ENCODE results near the gene WFIKKN2. TPM values are rescaled to one million over a fixed set of nuclear protein-coding genes. Genes with fewer than 3 reads are reported as not detected.

WFIKKN2 gene
- total RNA-seq, 1 donor from 2014 or later, result 0.07 TPM

DNA sequence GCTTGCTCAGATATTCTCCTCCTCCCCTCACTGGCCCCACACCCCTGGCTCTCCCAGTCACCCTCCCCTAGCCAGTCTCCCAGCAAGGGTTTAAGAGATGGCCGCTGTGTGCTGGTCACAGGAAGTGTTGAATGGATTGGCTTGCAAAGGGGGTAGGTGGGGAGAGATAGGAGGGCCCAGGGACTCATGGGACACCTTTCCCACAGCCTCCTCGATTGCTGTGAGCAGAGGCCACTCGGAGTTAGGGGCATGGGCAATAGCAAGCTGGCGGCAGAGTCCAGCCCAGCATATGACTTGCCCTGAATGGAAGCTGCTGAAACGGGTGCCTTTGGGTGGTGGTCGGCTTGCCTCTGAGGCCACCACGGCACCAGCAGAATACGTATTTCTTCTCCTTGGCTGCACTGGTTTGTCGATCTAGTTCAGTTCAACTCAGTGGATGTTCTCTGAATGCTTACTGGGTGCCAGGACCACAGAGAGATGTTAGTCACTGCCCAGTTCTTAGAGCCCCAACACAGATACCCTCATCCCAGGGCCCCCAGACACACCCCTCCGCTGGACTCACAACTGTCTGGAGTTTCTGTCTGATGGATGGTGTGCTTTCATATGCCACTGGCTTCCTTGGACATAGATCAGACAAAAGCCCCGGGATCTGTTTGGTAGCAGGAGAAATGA lies 6.0 kb downstream of the WFIKKN2 start:
- DNase-seq (ENCODE audit: low read depth) (no peak), FAIRE-seq (no peak)
- no peaks in the 10 kb centered on the region for H3K9me3 Mint-ChIP-seq (ENCODE audit: unreplicated experiment)
- H3K27me3 ChIP-seq (ENCODE audit: insufficient read depth, low read length), result no peaks in the 10 kb centered on the region
- H3K27me3 Mint-ChIP-seq (ENCODE audit: low read depth, unreplicated experiment), result peaks cover 14% of the 10 kb centered on the region
- H3K9me3 ChIP-seq (ENCODE audit: insufficient read depth, low read depth, low read length), result no peaks in the 10 kb centered on the region
- H3K4me3 ChIP-seq (ENCODE audit: insufficient read depth, low read depth, low read length), result no peak overlapping the region
- H3K4me1 ChIP-seq (ENCODE audit: insufficient read depth, low read length), result peaks cover 5% of the 10 kb centered on the region
- H3K9ac ChIP-seq (ENCODE audit: low read length), result no peak overlapping the region
- TF ChIP-seq, protein P1, sequence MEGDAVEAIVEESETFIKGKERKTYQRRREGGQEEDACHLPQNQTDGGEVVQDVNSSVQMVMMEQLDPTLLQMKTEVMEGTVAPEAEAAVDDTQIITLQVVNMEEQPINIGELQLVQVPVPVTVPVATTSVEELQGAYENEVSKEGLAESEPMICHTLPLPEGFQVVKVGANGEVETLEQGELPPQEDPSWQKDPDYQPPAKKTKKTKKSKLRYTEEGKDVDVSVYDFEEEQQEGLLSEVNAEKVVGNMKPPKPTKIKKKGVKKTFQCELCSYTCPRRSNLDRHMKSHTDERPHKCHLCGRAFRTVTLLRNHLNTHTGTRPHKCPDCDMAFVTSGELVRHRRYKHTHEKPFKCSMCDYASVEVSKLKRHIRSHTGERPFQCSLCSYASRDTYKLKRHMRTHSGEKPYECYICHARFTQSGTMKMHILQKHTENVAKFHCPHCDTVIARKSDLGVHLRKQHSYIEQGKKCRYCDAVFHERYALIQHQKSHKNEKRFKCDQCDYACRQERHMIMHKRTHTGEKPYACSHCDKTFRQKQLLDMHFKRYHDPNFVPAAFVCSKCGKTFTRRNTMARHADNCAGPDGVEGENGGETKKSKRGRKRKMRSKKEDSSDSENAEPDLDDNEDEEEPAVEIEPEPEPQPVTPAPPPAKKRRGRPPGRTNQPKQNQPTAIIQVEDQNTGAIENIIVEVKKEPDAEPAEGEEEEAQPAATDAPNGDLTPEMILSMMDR (IDR thresholded peaks at IDR 0.05; ENCODE audit: insufficient read depth, low read depth, low read length), result no peak
- no peak for TF ChIP-seq EZH2 (IDR thresholded peaks at IDR 0.05; ENCODE audit: insufficient read depth, low read length)
- H3K27ac Mint-ChIP-seq (ENCODE audit: unreplicated experiment), result no peak overlapping the region
- H3K4me2 ChIP-seq (ENCODE audit: low read length), result no peak overlapping the region
- no peaks in the 10 kb centered on the region for H3K79me2 ChIP-seq (ENCODE audit: insufficient read depth, low read length)
- no peak overlapping the region for H3K4me3 Mint-ChIP-seq (ENCODE audit: unreplicated experiment)
- peak overlapping the region; percentile 22 for H2AFZ ChIP-seq (ENCODE audit: low read depth, low read length)
- no peak overlapping the region for H3K27ac ChIP-seq (ENCODE audit: low read depth, low read length)
- no peaks in the 10 kb centered on the region for H4K20me1 ChIP-seq (ENCODE audit: insufficient read depth, low read length)
- H3K36me3 Mint-ChIP-seq (ENCODE audit: low read depth, unreplicated experiment), result no peaks in the 10 kb centered on the region
- peaks cover 13% of the 10 kb centered on the region for H3K4me1 Mint-ChIP-seq (ENCODE audit: low read depth, unreplicated experiment)
- H3K36me3 ChIP-seq (ENCODE audit: insufficient read depth, low read length), result no peaks in the 10 kb centered on the region

DNA sequence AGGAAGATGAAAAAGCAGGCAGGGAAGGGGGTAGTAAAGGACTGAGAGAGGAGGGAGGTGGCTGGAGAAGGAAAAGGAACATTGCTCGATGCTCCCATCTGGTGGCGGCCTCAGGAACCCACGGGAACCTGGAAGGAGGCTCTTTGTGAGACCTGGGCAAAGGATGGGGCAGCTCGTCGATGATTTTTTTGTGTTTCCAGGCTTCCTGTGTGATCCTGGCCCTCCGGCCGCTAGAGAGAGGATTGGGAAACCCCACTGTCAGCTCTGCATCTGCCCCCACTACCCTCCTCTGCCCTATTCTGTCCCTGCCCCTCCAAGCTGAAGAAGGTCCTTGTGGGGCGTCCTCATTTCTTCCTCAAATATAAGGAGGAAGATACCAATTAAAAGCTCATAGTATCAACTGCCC lies 6.6 kb downstream of the WFIKKN2 start:
- no peak overlapping the region for H3K4me3 Mint-ChIP-seq (ENCODE audit: unreplicated experiment)
- no peaks in the 10 kb centered on the region for H3K9me3 ChIP-seq (ENCODE audit: insufficient read depth, low read depth, low read length)
- peaks cover 14% of the 10 kb centered on the region for H3K27me3 Mint-ChIP-seq (ENCODE audit: low read depth, unreplicated experiment)
- peak overlapping the region; percentile 19 for H2AFZ ChIP-seq (ENCODE audit: low read depth, low read length)
- H3K36me3 ChIP-seq (ENCODE audit: insufficient read depth, low read length), result no peaks in the 10 kb centered on the region
- no peak overlapping the region for H3K4me2 ChIP-seq (ENCODE audit: low read length)
- DNase-seq (ENCODE audit: low read depth) (peak; percentile 16), FAIRE-seq (peak; percentile 32)
- H3K4me1 Mint-ChIP-seq (ENCODE audit: low read depth, unreplicated experiment), result peaks cover 13% of the 10 kb centered on the region
- TF ChIP-seq, protein P1 (IDR thresholded peaks at IDR 0.05; ENCODE audit: insufficient read depth, low read depth, low read length), result peak; percentile 73
- TF ChIP-seq EZH2 (IDR thresholded peaks at IDR 0.05; ENCODE audit: insufficient read depth, low read length), result no peak
- H3K27ac ChIP-seq (ENCODE audit: low read depth, low read length), result no peak overlapping the region
- H3K9me3 Mint-ChIP-seq (ENCODE audit: unreplicated experiment), result no peaks in the 10 kb centered on the region
- no peaks in the 10 kb centered on the region for H4K20me1 ChIP-seq (ENCODE audit: insufficient read depth, low read length)
- H3K36me3 Mint-ChIP-seq (ENCODE audit: low read depth, unreplicated experiment), result no peaks in the 10 kb centered on the region
- peaks cover 5% of the 10 kb centered on the region for H3K4me1 ChIP-seq (ENCODE audit: insufficient read depth, low read length)
- no peaks in the 10 kb centered on the region for H3K27me3 ChIP-seq (ENCODE audit: insufficient read depth, low read length)
- no peaks in the 10 kb centered on the region for H3K79me2 ChIP-seq (ENCODE audit: insufficient read depth, low read length)
- H3K9ac ChIP-seq (ENCODE audit: low read length), result no peak overlapping the region
- H3K4me3 ChIP-seq (ENCODE audit: insufficient read depth, low read depth, low read length), result no peak overlapping the region
- H3K27ac Mint-ChIP-seq (ENCODE audit: unreplicated experiment), result no peak overlapping the region

DNA sequence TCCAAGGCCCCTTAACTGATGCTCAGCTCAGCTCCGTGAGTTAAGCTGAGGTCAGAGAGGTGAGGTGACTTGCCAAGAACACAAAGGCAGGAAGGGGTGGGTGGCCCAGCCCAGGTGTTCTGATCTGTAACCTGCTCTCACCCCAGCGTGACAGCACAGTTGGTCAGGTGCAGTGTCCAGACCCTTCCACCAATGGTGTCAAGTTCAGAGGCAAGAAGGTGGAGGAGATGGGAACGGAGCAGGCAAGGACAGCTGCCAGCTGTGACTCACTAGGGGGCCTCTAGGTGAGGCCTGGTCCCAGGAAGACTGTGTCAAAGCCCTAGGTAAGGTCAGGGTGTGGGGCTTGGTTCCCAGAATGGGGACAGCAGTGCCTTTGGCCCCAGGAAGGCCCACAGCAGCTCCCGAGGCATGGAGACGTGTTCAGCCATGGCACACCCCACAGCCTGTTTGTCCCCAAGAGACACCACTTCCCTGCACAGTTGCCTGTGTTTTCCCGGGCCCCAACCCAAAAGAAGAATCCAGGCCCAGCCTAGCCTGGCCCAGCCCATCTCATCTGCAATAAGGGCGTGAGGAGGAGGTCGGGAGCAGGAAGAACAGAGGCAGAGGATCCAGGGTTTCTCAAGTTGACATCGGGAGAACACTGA lies 7.2 kb downstream of the WFIKKN2 start:
- Histone ChIP-seq H3K4me3 (ENCODE audit: insufficient read depth, low read depth, low read length) (no peak overlapping the region), H3K9ac (ENCODE audit: low read length) (no peak overlapping the region), H3K4me1 (ENCODE audit: insufficient read depth, low read length) (peaks cover 5% of the 10 kb centered on the region), H3K36me3 (ENCODE audit: insufficient read depth, low read length) (no peaks in the 10 kb centered on the region), H3K4me2 (ENCODE audit: low read length) (no peak overlapping the region), H3K27ac (ENCODE audit: low read depth, low read length) (no peak overlapping the region), H2AFZ (ENCODE audit: low read depth, low read length) (no peak overlapping the region), H3K27me3 (ENCODE audit: insufficient read depth, low read length) (no peaks in the 10 kb centered on the region), H3K79me2 (ENCODE audit: insufficient read depth, low read length) (no peaks in the 10 kb centered on the region), H3K9me3 (ENCODE audit: insufficient read depth, low read depth, low read length) (no peaks in the 10 kb centered on the region), H4K20me1 (ENCODE audit: insufficient read depth, low read length) (no peaks in the 10 kb centered on the region)
- Mint-ChIP-seq H3K36me3 (ENCODE audit: low read depth, unreplicated experiment) (no peaks in the 10 kb centered on the region), H3K27ac (ENCODE audit: unreplicated experiment) (no peak overlapping the region), H3K27me3 (ENCODE audit: low read depth, unreplicated experiment) (peaks cover 14% of the 10 kb centered on the region), H3K9me3 (ENCODE audit: unreplicated experiment) (no peaks in the 10 kb centered on the region), H3K4me3 (ENCODE audit: unreplicated experiment) (no peak overlapping the region), H3K4me1 (ENCODE audit: low read depth, unreplicated experiment) (peaks cover 13% of the 10 kb centered on the region)
- DNase-seq (ENCODE audit: low read depth) (no peak), FAIRE-seq (no peak)
- no peak for TF ChIP-seq EZH2 (IDR thresholded peaks at IDR 0.05; ENCODE audit: insufficient read depth, low read length)
- TF ChIP-seq, protein P1 (IDR thresholded peaks at IDR 0.05; ENCODE audit: insufficient read depth, low read depth, low read length), result no peak
